ENCODE measurements around the gene CLDN24.

GRCh38 chr4:183284258-183284785 lies 37.9 kb downstream of the CLDN24 start:
- TF ChIP-seq EGR1 (IDR thresholded peaks at IDR 0.05; ENCODE audit: low read depth) (no peak), CTCF (IDR thresholded peaks at IDR 0.05 in 2 of 3, conservative IDR thresholded peaks at IDR 0.05 in 1 of 3; ENCODE audit: borderline replicate concordance in 1 of 3, insufficient read depth in 1 of 3, low read depth in 2 of 3, low read length in 2 of 3) (no peak), YY1 (IDR thresholded peaks at IDR 0.05; ENCODE audit: extremely low read depth, insufficient replicate concordance, low read depth, low read length) (no peak), MAX (IDR thresholded peaks at IDR 0.05) (no peak), CEBPB (IDR thresholded peaks at IDR 0.05; ENCODE audit: low read depth) (no peak), EZH2phosphoT487 (IDR thresholded peaks at IDR 0.05; ENCODE audit: borderline replicate concordance) (no peak), CBX3 (IDR thresholded peaks at IDR 0.05; ENCODE audit: low read depth) (no peak), EZH2 (IDR thresholded peaks at IDR 0.05) (no peak), POLR2A (IDR thresholded peaks at IDR 0.05; ENCODE audit: borderline replicate concordance, extremely low read depth, insufficient read depth, insufficient read length) (no peak), SIN3A (IDR thresholded peaks at IDR 0.05; ENCODE audit: low read depth) (no peak)
- TF ChIP-seq, protein P1, sequence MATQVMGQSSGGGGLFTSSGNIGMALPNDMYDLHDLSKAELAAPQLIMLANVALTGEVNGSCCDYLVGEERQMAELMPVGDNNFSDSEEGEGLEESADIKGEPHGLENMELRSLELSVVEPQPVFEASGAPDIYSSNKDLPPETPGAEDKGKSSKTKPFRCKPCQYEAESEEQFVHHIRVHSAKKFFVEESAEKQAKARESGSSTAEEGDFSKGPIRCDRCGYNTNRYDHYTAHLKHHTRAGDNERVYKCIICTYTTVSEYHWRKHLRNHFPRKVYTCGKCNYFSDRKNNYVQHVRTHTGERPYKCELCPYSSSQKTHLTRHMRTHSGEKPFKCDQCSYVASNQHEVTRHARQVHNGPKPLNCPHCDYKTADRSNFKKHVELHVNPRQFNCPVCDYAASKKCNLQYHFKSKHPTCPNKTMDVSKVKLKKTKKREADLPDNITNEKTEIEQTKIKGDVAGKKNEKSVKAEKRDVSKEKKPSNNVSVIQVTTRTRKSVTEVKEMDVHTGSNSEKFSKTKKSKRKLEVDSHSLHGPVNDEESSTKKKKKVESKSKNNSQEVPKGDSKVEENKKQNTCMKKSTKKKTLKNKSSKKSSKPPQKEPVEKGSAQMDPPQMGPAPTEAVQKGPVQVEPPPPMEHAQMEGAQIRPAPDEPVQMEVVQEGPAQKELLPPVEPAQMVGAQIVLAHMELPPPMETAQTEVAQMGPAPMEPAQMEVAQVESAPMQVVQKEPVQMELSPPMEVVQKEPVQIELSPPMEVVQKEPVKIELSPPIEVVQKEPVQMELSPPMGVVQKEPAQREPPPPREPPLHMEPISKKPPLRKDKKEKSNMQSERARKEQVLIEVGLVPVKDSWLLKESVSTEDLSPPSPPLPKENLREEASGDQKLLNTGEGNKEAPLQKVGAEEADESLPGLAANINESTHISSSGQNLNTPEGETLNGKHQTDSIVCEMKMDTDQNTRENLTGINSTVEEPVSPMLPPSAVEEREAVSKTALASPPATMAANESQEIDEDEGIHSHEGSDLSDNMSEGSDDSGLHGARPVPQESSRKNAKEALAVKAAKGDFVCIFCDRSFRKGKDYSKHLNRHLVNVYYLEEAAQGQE (IDR thresholded peaks at IDR 0.05; ENCODE audit: low read depth), result no peak
